GM19023 (cell line): ENCODE results near the gene OR10G6.
"Not testable (repeated sequence)": the region's sequence is repeated elsewhere in the genome, so short reads cannot be mapped to it uniquely, and the experiment has no call there.

Experiments used
- ATAC-seq: cut with Tn5 transposase; IDR thresholded peaks from one replicate; pipeline ENCODE4 v1.9.1; 2021; ENCODE audit warnings: mild to moderate bottlenecking, moderate library complexity; ENCODE audit not compliant: unreplicated experiment

Gene OR10G6

GRCh38 chr11:123995119-123995518 lies at the start of gene OR10G6:
Gene OR10G6 (minus strand): TSS chr11:123995161. CDS start chr11:123995161, 0 bp downstream.
- no peak for ATAC-seq

GRCh38 chr11:124043420-124043819 lies 48.5 kb upstream of the OR10G6 start:
- no peak for ATAC-seq

- ATAC-seq = no peak
Observed at GRCh38 chr11:124041254-124041653, 46.3 kb upstream of the OR10G6 start, which contains the start of gene OR10G7. Gene OR10G7 (minus strand): TSS chr11:124041325. CDS start chr11:124039001, 2,324 bp downstream.

- no peak for ATAC-seq
Observed at GRCh38 chr11:124039557-124039956, 44.6 kb upstream of the OR10G6 start.

- no peak for ATAC-seq
Observed at GRCh38 chr11:124036666-124037065, 41.7 kb upstream of the OR10G6 start.

GRCh38 chr11:124026498-124026897 lies 31.5 kb upstream of the OR10G6 start, which contains the start of gene OR10G8:
Gene OR10G8 (plus strand): TSS chr11:124026798. CDS start chr11:124029623, 2,825 bp downstream.
- ATAC-seq = no peak

GRCh38 chr11:124015837-124016236 lies 20.9 kb upstream of the OR10G6 start:
- not testable (repeated sequence) for ATAC-seq

- no peak for ATAC-seq
Observed at GRCh38 chr11:124012697-124013096, 17.7 kb upstream of the OR10G6 start, which contains the start of gene OR10G4. Gene OR10G4 (plus strand): TSS chr11:124012997. CDS start chr11:124015575, 2,578 bp downstream.

GRCh38 chr11:123979311-123979710 lies 15.7 kb downstream of the OR10G6 start:
- ATAC-seq = no peak

- ATAC-seq = no peak
Observed at GRCh38 chr11:123977731-123978347, 17.1 kb downstream of the OR10G6 start, which contains the start of gene OR10S1. Gene OR10S1 (minus strand): TSS chr11:123977781. CDS start chr11:123977664, 117 bp downstream.

GRCh38 chr11:123976770-123977560 lies 18.0 kb downstream of the OR10G6 start:
- no peak for ATAC-seq

- no peak for ATAC-seq
Observed at GRCh38 chr11:123973816-123974215, 21.1 kb downstream of the OR10G6 start.

- no peak for ATAC-seq
Observed at GRCh38 chr11:123956752-123957151, 38.2 kb downstream of the OR10G6 start.

GRCh38 chr11:123945132-123945531 lies 49.8 kb downstream of the OR10G6 start:
- ATAC-seq = no peak
